SK-N-SH treated with all-trans-retinoic acid at 6 μM for 48 hours (cell line): ENCODE measurements around the gene USH2A.

ENCODE experiments used
- ATAC-seq: fragments of 200-7000 bp; cut with Tn5 transposase; 3 replicates; pipeline ENCODE4 v1.9.1; 2020; ENCODE audit warnings: mild to moderate bottlenecking, moderate library complexity
- ARNTL ChIP-seq: fragments of 450-650 bp; formaldehyde crosslinking; IDR thresholded peaks from 2 replicates; pipeline ENCODE4 v1.5.0; 2020; ENCODE audit warnings: low read depth, mild to moderate bottlenecking, moderate library complexity, borderline replicate concordance
- BACH2 ChIP-seq: fragments of 250-450 bp; sonication (Bioruptor Pico); IDR thresholded peaks from 2 replicates; pipeline ENCODE4 v1.9.0; 2021; ENCODE audit warnings: mild to moderate bottlenecking, borderline replicate concordance
- CSDC2 ChIP-seq: fragments of 250-450 bp; sonication (Bioruptor Pico); IDR thresholded peaks from 2 replicates; pipeline ENCODE4 v1.5.0; 2020; ENCODE audit warnings: mild to moderate bottlenecking, moderate library complexity
- ESRRG ChIP-seq: fragments of 250-450 bp; sonication (Bioruptor Pico); IDR thresholded peaks from 2 replicates; pipeline ENCODE4 v1.6.1; 2021; ENCODE audit warnings: mild to moderate bottlenecking
- GLIS3 ChIP-seq: fragments of 250-450 bp; sonication (Bioruptor Pico); IDR thresholded peaks from 2 replicates; pipeline ENCODE4 v1.5.0; 2020; ENCODE audit warnings: mild to moderate bottlenecking, moderate library complexity
- ISL1 ChIP-seq: fragments of 250-450 bp; sonication (Bioruptor Pico); IDR thresholded peaks from 2 replicates; pipeline ENCODE4 v2.1.2; 2022; ENCODE audit warnings: mild to moderate bottlenecking, moderate library complexity
- OSR1 ChIP-seq: fragments of 250-450 bp; sonication (Bioruptor Pico); IDR thresholded peaks from 2 replicates; pipeline ENCODE4 v1.8.0; 2022; ENCODE audit warnings: moderate library complexity, mild to moderate bottlenecking, inconsistent platforms
- PPARA ChIP-seq: fragments of 250-450 bp; sonication (Bioruptor Pico); IDR thresholded peaks from 2 replicates; pipeline ENCODE4 v1.5.0; 2020; ENCODE audit warnings: mild to moderate bottlenecking, borderline replicate concordance
- RARB ChIP-seq: fragments of 250-450 bp; sonication (Bioruptor Pico); IDR thresholded peaks from 2 replicates; pipeline ENCODE4 v1.8.0; 2021; ENCODE audit warnings: mild to moderate bottlenecking, moderate library complexity
- SNAI2 ChIP-seq: fragments of 250-450 bp; sonication (Bioruptor Pico); IDR thresholded peaks from 2 replicates; pipeline ENCODE4 v1.5.0; 2020; ENCODE audit warnings: mild to moderate bottlenecking, moderate library complexity
- TCF4 ChIP-seq: fragments of 250-450 bp; sonication (Bioruptor Pico); IDR thresholded peaks from 2 replicates; pipeline ENCODE4 v1.8.0; 2021; ENCODE audit warnings: mild to moderate bottlenecking, moderate library complexity, borderline replicate concordance
- TOX ChIP-seq: fragments of 250-450 bp; sonication (Bioruptor Pico); IDR thresholded peaks from 2 replicates; pipeline ENCODE4 v1.8.0; 2021; ENCODE audit warnings: mild to moderate bottlenecking, moderate library complexity, borderline replicate concordance
- ZC3H10 ChIP-seq: fragments of 250-450 bp; sonication (Bioruptor Pico); IDR thresholded peaks from 2 replicates; pipeline ENCODE4 v1.5.1; 2021; ENCODE audit warnings: mild to moderate bottlenecking, moderate library complexity
- ZFP3 ChIP-seq: fragments of 250-450 bp; sonication (Bioruptor Pico); IDR thresholded peaks from 2 replicates; pipeline ENCODE4 v1.5.0; 2020; ENCODE audit warnings: mild to moderate bottlenecking, moderate library complexity
- ZFP30 ChIP-seq: fragments of 450-650 bp; formaldehyde crosslinking; IDR thresholded peaks from 2 replicates; pipeline ENCODE4 v1.5.0; 2022; ENCODE audit warnings: mild to moderate bottlenecking, moderate library complexity
- ZNF565 ChIP-seq: fragments of 450-650 bp; formaldehyde crosslinking; conservative IDR thresholded peaks from 2 replicates; pipeline ENCODE4 v1.5.0; 2020; ENCODE audit warnings: low read depth, mild to moderate bottlenecking, moderate library complexity
- ZNF70 ChIP-seq: fragments of 450-650 bp; formaldehyde crosslinking; IDR thresholded peaks from 2 replicates; pipeline ENCODE4 v1.5.0; 2020; ENCODE audit warnings: mild to moderate bottlenecking, moderate library complexity
- ZNF8 ChIP-seq: fragments of 450-650 bp; formaldehyde crosslinking; IDR thresholded peaks from 2 replicates; pipeline ENCODE4 v1.5.0; 2020; ENCODE audit warnings: mild to moderate bottlenecking, moderate library complexity
- TF ChIP-seq, protein P1 (sequence below): fragments of 250-450 bp; sonication (Bioruptor Pico); IDR thresholded peaks from 2 replicates; pipeline ENCODE4 v1.8.0; 2020; ENCODE audit warnings: mild to moderate bottlenecking, moderate library complexity, borderline replicate concordance
- TF ChIP-seq, protein P2 (sequence below): fragments of 250-450 bp; sonication (Bioruptor Pico); IDR thresholded peaks from 2 replicates; pipeline ENCODE4 v1.5.1; 2020; ENCODE audit warnings: low read depth, mild to moderate bottlenecking, moderate library complexity
- TF ChIP-seq, protein P3 (sequence below): fragments of 250-450 bp; sonication (Bioruptor Pico); IDR thresholded peaks from 2 replicates; pipeline ENCODE4 v1.5.1; 2021; ENCODE audit warnings: mild to moderate bottlenecking, moderate library complexity
- TF ChIP-seq, protein P4 (sequence below): fragments of 250-450 bp; sonication (Bioruptor Pico); IDR thresholded peaks from 2 replicates; pipeline ENCODE4 v1.8.0; 2021; ENCODE audit warnings: low read depth, mild to moderate bottlenecking, moderate library complexity, borderline replicate concordance

USH2A gene

DNA sequence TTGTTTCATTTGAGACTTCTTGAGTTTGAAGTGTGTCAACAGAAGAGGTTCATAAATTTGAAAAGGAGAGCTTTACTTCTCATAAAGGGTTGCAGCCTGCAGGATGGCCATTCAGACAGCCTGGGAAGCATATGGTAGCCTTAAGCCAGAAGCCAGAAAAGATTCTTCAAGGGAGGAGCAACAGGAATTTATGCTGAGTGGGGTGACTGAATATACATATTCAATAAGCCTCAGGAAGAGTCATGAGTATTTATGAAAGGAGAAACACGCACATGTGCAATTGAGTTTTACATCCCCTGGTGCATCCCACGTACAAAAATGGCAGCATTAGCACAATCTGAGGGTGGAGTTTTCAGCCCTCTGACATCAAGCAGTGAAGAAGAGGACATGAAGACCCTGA is 565.9 kb downstream of the USH2A start (continued):
- no peak for TF ChIP-seq ZNF8
- TF ChIP-seq, all 23 proteins: peak for 0

DNA sequence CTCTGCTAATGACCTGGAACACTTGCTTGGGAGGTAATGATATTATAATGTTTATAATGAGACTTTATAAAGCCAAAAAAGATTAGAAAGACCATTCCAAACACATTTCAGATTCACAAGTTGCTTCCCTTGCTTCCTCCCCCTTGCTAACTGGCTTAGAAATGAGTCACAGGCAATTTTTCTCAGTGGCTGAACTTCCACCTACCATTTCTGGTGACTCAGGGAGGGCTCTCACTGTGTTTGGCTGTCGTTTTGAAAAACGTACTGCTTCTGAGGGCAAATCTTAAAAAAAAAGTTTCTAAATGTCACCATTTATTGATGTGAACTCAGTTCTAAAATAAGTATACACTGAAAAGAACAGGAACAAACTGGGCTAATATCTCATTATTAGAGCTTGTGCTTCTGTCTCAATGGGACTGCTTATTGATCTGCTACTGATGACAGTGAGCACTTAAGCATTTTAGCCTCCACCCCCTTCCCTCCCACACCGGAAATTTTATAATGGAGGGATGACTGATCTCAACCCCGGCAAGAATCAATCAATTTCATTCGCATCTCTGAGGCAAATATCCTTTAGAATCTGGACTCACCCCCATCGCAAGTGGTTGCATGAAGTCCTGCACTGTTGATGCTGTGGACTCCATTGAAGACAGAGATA is 577.9 kb downstream of the USH2A start:
- peak; percentile 98 for ATAC-seq
- TF ChIP-seq TCF4 (CRISPR knock-in tag) (no peak), TOX (CRISPR knock-in tag) (0 out of 2 replicates have a peak, but pooled peaks have one; percentile 15)

DNA sequence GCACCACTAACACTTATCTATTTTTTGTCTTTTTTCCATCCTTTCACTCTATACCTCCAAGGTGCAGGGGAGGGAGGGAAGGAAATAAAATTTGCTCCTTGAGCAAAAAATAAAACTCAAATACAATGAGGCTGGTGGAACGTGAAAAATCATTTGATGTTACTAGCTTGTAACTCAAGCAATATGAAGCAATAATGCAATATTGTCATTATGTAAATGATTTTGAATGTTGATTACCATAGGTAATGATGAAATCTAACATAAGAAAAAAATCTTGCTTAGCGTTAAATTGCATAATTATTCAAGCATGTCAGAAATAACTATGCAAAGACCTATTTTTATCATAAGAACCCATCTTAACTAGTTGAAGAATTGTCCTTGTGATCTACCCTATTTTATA is 578.5 kb downstream of the USH2A start:
- no peak for ATAC-seq
- no peak for TF ChIP-seq ZFP30 (CRISPR knock-in tag)
- no peak for TF ChIP-seq ZC3H10
- TF ChIP-seq, protein P1, sequence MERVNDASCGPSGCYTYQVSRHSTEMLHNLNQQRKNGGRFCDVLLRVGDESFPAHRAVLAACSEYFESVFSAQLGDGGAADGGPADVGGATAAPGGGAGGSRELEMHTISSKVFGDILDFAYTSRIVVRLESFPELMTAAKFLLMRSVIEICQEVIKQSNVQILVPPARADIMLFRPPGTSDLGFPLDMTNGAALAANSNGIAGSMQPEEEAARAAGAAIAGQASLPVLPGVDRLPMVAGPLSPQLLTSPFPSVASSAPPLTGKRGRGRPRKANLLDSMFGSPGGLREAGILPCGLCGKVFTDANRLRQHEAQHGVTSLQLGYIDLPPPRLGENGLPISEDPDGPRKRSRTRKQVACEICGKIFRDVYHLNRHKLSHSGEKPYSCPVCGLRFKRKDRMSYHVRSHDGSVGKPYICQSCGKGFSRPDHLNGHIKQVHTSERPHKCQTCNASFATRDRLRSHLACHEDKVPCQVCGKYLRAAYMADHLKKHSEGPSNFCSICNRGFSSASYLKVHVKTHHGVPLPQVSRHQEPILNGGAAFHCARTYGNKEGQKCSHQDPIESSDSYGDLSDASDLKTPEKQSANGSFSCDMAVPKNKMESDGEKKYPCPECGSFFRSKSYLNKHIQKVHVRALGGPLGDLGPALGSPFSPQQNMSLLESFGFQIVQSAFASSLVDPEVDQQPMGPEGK (CRISPR knock-in tag): no peak

DNA sequence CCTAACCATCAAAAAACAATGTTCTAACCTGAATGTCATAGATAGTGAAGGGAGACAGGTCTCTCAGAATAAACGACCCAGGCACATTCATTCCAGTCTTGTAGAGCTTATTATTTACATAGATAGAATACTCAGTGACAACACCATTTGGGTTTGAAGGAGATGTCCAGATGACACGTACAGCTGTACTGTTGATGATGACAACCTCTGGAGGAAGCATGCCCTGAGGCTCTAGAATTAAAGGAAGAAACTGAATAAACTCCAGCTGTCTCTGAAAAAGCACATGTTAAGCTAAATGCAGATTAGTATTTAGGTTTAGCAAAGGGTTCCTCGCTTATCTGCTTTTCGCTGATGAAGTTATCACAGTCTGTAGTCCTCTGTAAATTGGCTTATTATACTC is 579.0 kb downstream of the USH2A start:
- ATAC-seq: no peak
- TF ChIP-seq ZFP3 (CRISPR knock-in tag) (no peak), ZNF70 (CRISPR knock-in tag) (no peak), ARNTL (CRISPR knock-in tag) (no peak), GLIS3 (CRISPR knock-in tag) (no peak), BACH2 (CRISPR knock-in tag) (no peak), OSR1 (CRISPR knock-in tag) (no peak), SNAI2 (no peak), ZC3H10 (no peak), ZFP30 (CRISPR knock-in tag) (no peak), ISL1 (CRISPR knock-in tag) (no peak), ESRRG (CRISPR knock-in tag) (no peak), RARB (CRISPR knock-in tag) (no peak)
- TF ChIP-seq, protein P2, sequence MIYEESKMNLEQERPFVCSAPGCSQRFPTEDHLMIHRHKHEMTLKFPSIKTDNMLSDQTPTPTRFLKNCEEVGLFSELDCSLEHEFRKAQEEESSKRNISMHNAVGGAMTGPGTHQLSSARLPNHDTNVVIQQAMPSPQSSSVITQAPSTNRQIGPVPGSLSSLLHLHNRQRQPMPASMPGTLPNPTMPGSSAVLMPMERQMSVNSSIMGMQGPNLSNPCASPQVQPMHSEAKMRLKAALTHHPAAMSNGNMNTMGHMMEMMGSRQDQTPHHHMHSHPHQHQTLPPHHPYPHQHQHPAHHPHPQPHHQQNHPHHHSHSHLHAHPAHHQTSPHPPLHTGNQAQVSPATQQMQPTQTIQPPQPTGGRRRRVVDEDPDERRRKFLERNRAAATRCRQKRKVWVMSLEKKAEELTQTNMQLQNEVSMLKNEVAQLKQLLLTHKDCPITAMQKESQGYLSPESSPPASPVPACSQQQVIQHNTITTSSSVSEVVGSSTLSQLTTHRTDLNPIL (CRISPR knock-in tag): no peak
- TF ChIP-seq, protein P3, sequence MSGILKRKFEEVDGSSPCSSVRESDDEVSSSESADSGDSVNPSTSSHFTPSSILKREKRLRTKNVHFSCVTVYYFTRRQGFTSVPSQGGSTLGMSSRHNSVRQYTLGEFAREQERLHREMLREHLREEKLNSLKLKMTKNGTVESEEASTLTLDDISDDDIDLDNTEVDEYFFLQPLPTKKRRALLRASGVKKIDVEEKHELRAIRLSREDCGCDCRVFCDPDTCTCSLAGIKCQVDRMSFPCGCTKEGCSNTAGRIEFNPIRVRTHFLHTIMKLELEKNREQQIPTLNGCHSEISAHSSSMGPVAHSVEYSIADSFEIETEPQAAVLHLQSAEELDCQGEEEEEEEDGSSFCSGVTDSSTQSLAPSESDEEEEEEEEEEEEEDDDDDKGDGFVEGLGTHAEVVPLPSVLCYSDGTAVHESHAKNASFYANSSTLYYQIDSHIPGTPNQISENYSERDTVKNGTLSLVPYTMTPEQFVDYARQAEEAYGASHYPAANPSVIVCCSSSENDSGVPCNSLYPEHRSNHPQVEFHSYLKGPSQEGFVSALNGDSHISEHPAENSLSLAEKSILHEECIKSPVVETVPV (CRISPR knock-in tag): no peak

DNA sequence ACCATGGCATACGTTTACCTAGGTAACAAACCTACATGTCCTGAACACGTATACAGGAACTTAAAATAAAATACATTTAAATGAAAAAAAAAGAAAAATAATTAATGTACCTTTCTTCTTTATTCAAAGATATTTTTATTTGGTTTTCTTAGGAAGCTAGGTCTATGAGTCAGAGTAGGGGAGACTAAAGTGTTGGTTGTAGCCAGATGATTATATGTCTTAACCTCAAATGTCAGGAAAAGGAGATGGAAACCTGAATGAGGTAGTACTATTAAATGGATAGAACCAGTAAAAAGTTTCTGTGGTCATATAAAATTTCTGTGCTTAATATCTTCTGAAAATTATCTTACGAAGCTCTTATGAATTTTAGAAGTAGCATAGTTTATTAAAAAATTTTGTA is 580.3 kb downstream of the USH2A start:
- ATAC-seq: no peak
- TF ChIP-seq SNAI2 (no peak), ZFP30 (CRISPR knock-in tag) (no peak), TOX (CRISPR knock-in tag) (no peak), OSR1 (CRISPR knock-in tag) (no peak), RARB (CRISPR knock-in tag) (no peak), ZNF70 (CRISPR knock-in tag) (no peak), GLIS3 (CRISPR knock-in tag) (no peak), TCF4 (CRISPR knock-in tag) (no peak)

DNA sequence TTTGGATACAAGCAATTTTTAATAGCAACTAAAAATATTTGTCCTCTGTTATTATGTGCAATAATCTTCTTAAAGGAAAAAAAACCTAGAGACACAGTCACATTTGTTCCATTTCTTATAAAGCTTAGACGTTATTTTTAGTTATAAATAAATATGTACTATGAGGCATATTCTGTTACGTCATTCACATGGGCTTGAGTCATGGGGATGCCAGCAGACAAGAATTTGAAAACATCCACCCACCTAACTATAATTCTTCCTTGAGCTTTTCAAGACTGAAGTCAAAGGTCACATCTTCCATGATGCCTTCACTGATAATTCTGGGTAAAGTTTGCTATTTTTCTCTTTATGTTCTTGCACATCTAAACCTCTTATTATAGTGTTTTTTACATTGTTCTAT is 587.3 kb downstream of the USH2A start:
- TF ChIP-seq ESRRG (CRISPR knock-in tag) (no peak), RARB (CRISPR knock-in tag) (no peak), ZNF565 (CRISPR knock-in tag) (no peak), ZFP30 (CRISPR knock-in tag) (no peak), ISL1 (CRISPR knock-in tag) (no peak), ZC3H10 (no peak), ZNF70 (CRISPR knock-in tag) (no peak), GLIS3 (CRISPR knock-in tag) (no peak), OSR1 (CRISPR knock-in tag) (no peak), ARNTL (CRISPR knock-in tag) (no peak), PPARA (CRISPR knock-in tag) (no peak), ZFP3 (CRISPR knock-in tag) (no peak), TCF4 (CRISPR knock-in tag) (no peak), SNAI2 (no peak), CSDC2 (CRISPR knock-in tag) (no peak), ZNF8 (no peak), BACH2 (CRISPR knock-in tag) (no peak)
- TF ChIP-seq, protein P4, sequence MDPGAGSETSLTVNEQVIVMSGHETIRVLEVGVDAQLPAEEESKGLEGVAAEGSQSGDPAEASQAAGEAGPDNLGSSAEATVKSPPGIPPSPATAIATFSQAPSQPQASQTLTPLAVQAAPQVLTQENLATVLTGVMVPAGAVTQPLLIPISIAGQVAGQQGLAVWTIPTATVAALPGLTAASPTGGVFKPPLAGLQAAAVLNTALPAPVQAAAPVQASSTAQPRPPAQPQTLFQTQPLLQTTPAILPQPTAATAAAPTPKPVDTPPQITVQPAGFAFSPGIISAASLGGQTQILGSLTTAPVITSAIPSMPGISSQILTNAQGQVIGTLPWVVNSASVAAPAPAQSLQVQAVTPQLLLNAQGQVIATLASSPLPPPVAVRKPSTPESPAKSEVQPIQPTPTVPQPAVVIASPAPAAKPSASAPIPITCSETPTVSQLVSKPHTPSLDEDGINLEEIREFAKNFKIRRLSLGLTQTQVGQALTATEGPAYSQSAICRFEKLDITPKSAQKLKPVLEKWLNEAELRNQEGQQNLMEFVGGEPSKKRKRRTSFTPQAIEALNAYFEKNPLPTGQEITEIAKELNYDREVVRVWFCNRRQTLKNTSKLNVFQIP (CRISPR knock-in tag): no peak
- TF ChIP-seq, protein P3 (CRISPR knock-in tag): no peak
- TF ChIP-seq, protein P2 (CRISPR knock-in tag): no peak
- no peak for ATAC-seq
